GM12878 (cell line): ENCODE results near the gene KBTBD8. TPM values are rescaled to one million over a fixed set of nuclear protein-coding genes. Genes with fewer than 3 reads are reported as not detected.

Experiments
- ATAC-seq: fragments of 200-7000 bp; cut with Tn5 transposase; 3 replicates; pipeline ENCODE4 v1.9.1; 2020; ENCODE audit warnings: mild to moderate bottlenecking, moderate library complexity
- BruUV-seq: library from RNA; stranded (reverse); fragments of 400-500 nt; replicated peaks from 2 replicates; lab custom pipeline; 2021; lab: Mats Ljungman, UMichigan
- CTCF ChIA-PET: fragments of 300-600 bp; sonication (Branson Sonifier 250); formaldehyde crosslinking; extraction: SDS; loops from one replicate; lab custom pipeline; 2021; ENCODE audit warnings: inconsistent platforms; lab: Yijun Ruan, JAX
- POLR2A ChIA-PET: fragments of 350-600 bp; formaldehyde crosslinking; extraction: SDS; loops from one replicate; lab custom pipeline; 2021; ENCODE audit warnings: inconsistent platforms; lab: Charles Lee
- RAD21 ChIA-PET: fragments of 300-600 bp; sonication (Branson Sonifier 250); formaldehyde crosslinking; loops from one replicate; lab custom pipeline; 2023; ENCODE audit warnings: antibody characterized with exemption; ENCODE audit not compliant: unreplicated experiment; lab: Charles Lee
- SMC1A ChIA-PET: fragments of 300-600 bp; sonication (Branson Sonifier 250); formaldehyde crosslinking; loops from one replicate; lab custom pipeline; 2023; ENCODE audit not compliant: unreplicated experiment, uncharacterized antibody; lab: Charles Lee
- DNase-seq: peaks from one replicate; pipeline ENCODE4 v3.0.0-alpha.2; 2011; ENCODE audit warnings: low read depth, low spot score
- FAIRE-seq: peaks from 3 replicates; lab custom pipeline; 2011; peaks lifted over from hg19 to GRCh38; lab: Jason Lieb, UNC
- H2AFZ ChIP-seq: 2 replicates; pipeline ENCODE4 v1.6.0; 2011; ENCODE audit warnings: low read depth, low read length, control low read depth; ENCODE audit not compliant: control insufficient read depth
- H3K27ac ChIP-seq: 2 replicates; pipeline ENCODE4 v1.5.1; 2011; ENCODE audit warnings: control low read depth; ENCODE audit not compliant: control insufficient read depth, insufficient read depth
- H3K27me3 ChIP-seq, 2 experiments: replicated peaks in 1 of 2; 2 replicates each; pipeline versions ENCODE4 v1.6.0 to v1.6.1; 2011; ENCODE audit warnings: low read length in 1 of 2; ENCODE audit not compliant: control insufficient read depth in 2 of 2, insufficient read depth in 2 of 2
- H3K36me3 ChIP-seq, 2 experiments: 2 replicates each; pipeline ENCODE4 v1.5.1; 2011; ENCODE audit warnings: low read length in 1 of 2; ENCODE audit not compliant: control insufficient read depth in 2 of 2, insufficient read depth in 2 of 2
- H3K4me1 ChIP-seq: 2 replicates; pipeline ENCODE4 v1.6.1; 2011; ENCODE audit warnings: mild to moderate bottlenecking, low read length, moderate library complexity, mixed read lengths; ENCODE audit not compliant: control insufficient read depth, insufficient read depth
- H3K4me2 ChIP-seq: 2 replicates; pipeline ENCODE4 v1.6.0; 2011; ENCODE audit warnings: control low read depth; ENCODE audit not compliant: control insufficient read depth, insufficient read depth
- H3K4me3 ChIP-seq: fragments of 200-600 bp; sonication (generic); 2 replicates; pipeline ENCODE4 v1.5.1; 2016
- H3K79me2 ChIP-seq: 2 replicates; pipeline ENCODE4 v1.6.0; 2011; ENCODE audit warnings: low read length; ENCODE audit not compliant: control insufficient read depth, insufficient read depth
- H3K9ac ChIP-seq: 2 replicates; pipeline ENCODE4 v1.8.0; 2011; ENCODE audit warnings: low read length, control low read depth, mixed read lengths; ENCODE audit not compliant: control insufficient read depth, insufficient read depth
- H3K9me3 ChIP-seq: replicated peaks from 3 replicates; pipeline ENCODE4 v1.5.1; 2011; ENCODE audit warnings: mild to moderate bottlenecking, low read length; ENCODE audit not compliant: control insufficient read depth, insufficient read depth
- H4K20me1 ChIP-seq: 2 replicates; pipeline ENCODE4 v1.6.0; 2011; ENCODE audit not compliant: control insufficient read depth, insufficient read depth
- BACH1 ChIP-seq: fragments of 450-650 bp; IDR thresholded peaks from 2 replicates; pipeline ENCODE4 v1.6.1; 2017; ENCODE audit warnings: mild to moderate bottlenecking, borderline replicate concordance
- FOS ChIP-seq: IDR thresholded peaks from 3 replicates; pipeline ENCODE4 v1.6.1; 2011; ENCODE audit warnings: borderline replicate concordance; ENCODE audit not compliant: insufficient read length; ENCODE audit errors: extremely low read depth
- IRF3 ChIP-seq: fragments of 450-650 bp; IDR thresholded peaks from 2 replicates; pipeline ENCODE4 v1.6.1; 2014; ENCODE audit warnings: mild to moderate bottlenecking
- JUND ChIP-seq: IDR thresholded peaks from 2 replicates; pipeline ENCODE4 v1.6.1; 2012; ENCODE audit warnings: low read depth, mild to moderate bottlenecking, low read length, improper control_type of control experiment, moderate library complexity
- KLF5 ChIP-seq: fragments of 450-650 bp; IDR thresholded peaks from 2 replicates; pipeline ENCODE4 v1.6.1; 2014; ENCODE audit warnings: mild to moderate bottlenecking; ENCODE audit not compliant: partially characterized antibody
- NFYA ChIP-seq: IDR thresholded peaks from 2 replicates; pipeline ENCODE4 v1.6.1; 2011; ENCODE audit warnings: low read depth, mild to moderate bottlenecking, low read length, improper control_type of control experiment, borderline replicate concordance
- RAD21 ChIP-seq: IDR thresholded peaks from 2 replicates; pipeline ENCODE4 v1.6.1; 2011; ENCODE audit warnings: mild to moderate bottlenecking, low read depth, low read length, moderate library complexity; ENCODE audit not compliant: insufficient read depth
- RELA ChIP-seq: fragments of 450-650 bp; IDR thresholded peaks from 2 replicates; pipeline ENCODE4 v1.8.0; 2014; ENCODE audit warnings: borderline replicate concordance; ENCODE audit not compliant: partially characterized antibody
- REST ChIP-seq: IDR thresholded peaks from 2 replicates; pipeline ENCODE4 v1.6.1; 2012; ENCODE audit warnings: mild to moderate bottlenecking, low read depth, low read length
- SMAD5 ChIP-seq: IDR thresholded peaks from 2 replicates; pipeline ENCODE4 v1.6.1; 2016; ENCODE audit warnings: antibody characterized with exemption, low read depth
- USF2 ChIP-seq: IDR thresholded peaks from 2 replicates; pipeline ENCODE4 v1.6.1; 2011; ENCODE audit warnings: low read depth, low read length, improper control_type of control experiment, borderline replicate concordance
- YY1 ChIP-seq: IDR thresholded peaks from 2 replicates; pipeline ENCODE4 v1.6.1; 2011; ENCODE audit warnings: low read depth, mild to moderate bottlenecking, low read length
- ZNF384 ChIP-seq: IDR thresholded peaks from 2 replicates; pipeline ENCODE4 v1.6.1; 2012; ENCODE audit warnings: low read depth, mild to moderate bottlenecking, low read length, improper control_type of control experiment, borderline replicate concordance
- WGBS: methylation state at CpG from one replicate; pipeline ENCODE4 v1.1.6; 2016; ENCODE audit warnings: low lambda C conversion rate; ENCODE audit not compliant: insufficient replicate concordance, insufficient coverage; ENCODE audit errors: missing lambda C conversion rate; 5-methylcytosine and 5-hydroxymethylcytosine counted together
- in situ Hi-C: fragments of 300-500 bp; cut with MboI; formaldehyde crosslinking; loops from 9 replicates; pipeline ENCODE4 v1.14.3; 2018; ENCODE audit warnings: mixed read lengths
- intact Hi-C: fragments of 100-400 bp; cut with micrococcal nuclease; formaldehyde crosslinking; loops from one replicate; pipeline ENCODE4 v1.14.2; 2022; ENCODE audit not compliant: unreplicated experiment
- polyA plus RNA-seq, 11 experiments: library from polyadenylated mRNA; depleted of rRNA in 4 of 11; unstranded in 6 of 11; stranded (reverse) in 5 of 11; fragments of >200 nt; fragmentation: Nextera tagmentation in 4 of 11; fragmentation: Illumina TruSeq in 1 of 11; extraction: Ambion mirVana in 4 of 11; extraction: Trizol in 1 of 11; gene quantifications; 1 replicate in 1 of 11; 2 replicates in 10 of 11; pipeline versions ENCODE4 v1.2.1 to v1.2.3, GENCODE V29; 2011 to 2016; ENCODE audit warnings: inconsistent platforms in 2 of 11, missing spikeins in 2 of 11, low read depth in 1 of 11
- total RNA-seq, 4 experiments: library from RNA; depleted of rRNA in 3 of 4; stranded (reverse); fragments of >200 nt in 3 of 4; fragmentation: Illumina TruSeq in 1 of 4; extraction: Trizol in 1 of 4; gene quantifications; 2 replicates each; pipeline versions ENCODE4 v1.2.1 to v1.2.3, GENCODE V29; 2013 to 2021

The KBTBD8 gene
- total and polyA plus RNA-seq, 10 of the 15 experiments (the other 5 are each of a cell fraction or from before 2014, with no cell fraction given), result 8.5 to 44.4 (median 19.3) TPM

GRCh38 chr3:67015702-67016484 is 17.8 kb downstream of the KBTBD8 start:
- Histone ChIP-seq H3K4me1 (peaks cover 38% of the 10 kb centered on the region), H3K27ac (peak overlapping the region; percentile 62), H3K79me2 (no peaks in the 10 kb centered on the region), H3K36me3 (no peaks in the 10 kb centered on the region), H4K20me1 (no peaks in the 10 kb centered on the region), H3K9me3 (no peaks in the 10 kb centered on the region), H3K4me3 (peak overlapping the region; percentile 13; the same call in 1 of the 2 replicates), H3K27me3 (no peaks in the 10 kb centered on the region), H3K4me2 (peak overlapping the region; percentile 73), H3K9ac (peak overlapping the region; percentile 13), H2AFZ (no peak overlapping the region; the same call in none of the 2 replicates)
- DNase-seq, result no peak
- WGBS, result 79% methylated on average over 8 of the region's 8 CpGs
- SMC1A ChIA-PET, result interaction anchor here (0.8 to 3.1 kb wide), 8 partner anchors 10 to 44 kb away, joined by 3 to 11 read pairs (median 4); partner anchors contain the start of gene KBTBD8
- CTCF ChIA-PET, result interaction anchor here (1.1 to 2.4 kb wide), 4 partner anchors 9 to 31 kb away, joined by 4 to 11 read pairs (median 6); partner anchors contain the start of gene KBTBD8
- no TSS peak for BruUV-seq
- FAIRE-seq, result no peak
- RAD21 ChIA-PET, result interaction anchor here (0.8 to 1.4 kb wide), 5 partner anchors 18 to 43 kb away, joined by 3 to 12 read pairs (median 3); partner anchors contain the start of gene KBTBD8
- intact Hi-C loops, result no loop called here
- in situ Hi-C loops, result no loop called here
- ATAC-seq, result peak; percentile 5; the same call in 2 of the 3 replicates
- POLR2A ChIA-PET, result interaction anchor here (1.0 to 2.8 kb wide), 2 partner anchors 16 to 18 kb away, joined by 3 to 9 read pairs; partner anchors contain the start of gene KBTBD8
- TF ChIP-seq BACH1, result no peak
- no peak for TF ChIP-seq USF2
- TF ChIP-seq RAD21, result no peak
- TF ChIP-seq REST, result no peak
- no peak for TF ChIP-seq IRF3
- TF ChIP-seq SMAD5, result no peak
- no peak for TF ChIP-seq NFYA
- TF ChIP-seq ZNF384, result no peak
- TF ChIP-seq FOS, result no peak
- no peak for TF ChIP-seq KLF5
- no peak for TF ChIP-seq RELA
- no peak for TF ChIP-seq YY1
- TF ChIP-seq JUND, result no peak
